Measurements from ENCODE around the gene KIAA0040. TPM values are rescaled to one million over a fixed set of nuclear protein-coding genes. Genes with fewer than 3 reads are reported as not detected.

KIAA0040 gene
- total RNA-seq, 2 donors from 2014 or later, result 20.2 to 93.1 TPM

GRCh38 chr1:175185903-175186302 lies 6.7 kb downstream of the KIAA0040 start:
- ATAC-seq (ENCODE audit: insufficient number of reproducible peaks, low FRiP score, low read depth) (no peak), DNase-seq (ENCODE audit: low spot score) (no peak)
- Histone ChIP-seq H3K27ac (no peak overlapping the region), H3K27me3 (replicated peaks; ENCODE audit: insufficient read depth) (no peaks in the 10 kb centered on the region), H3K9me3 (no peaks in the 10 kb centered on the region), H3K4me3 (no peak overlapping the region), H3K4me1 (ENCODE audit: control insufficient read depth in 1 of 2, low read depth in 2 of 2) (peaks cover 2 to 25% of the 10 kb centered on the region in 2 donors), H3K36me3 (no peaks in the 10 kb centered on the region)
- TF ChIP-seq CTCF (IDR thresholded peaks at IDR 0.05), result no peak

- Histone ChIP-seq H3K27me3 (replicated peaks; ENCODE audit: insufficient read depth) (no peaks in the 10 kb centered on the region), H3K4me3 (no peak overlapping the region), H3K27ac (no peak overlapping the region), H3K4me1 (ENCODE audit: control insufficient read depth in 1 of 2, low read depth in 2 of 2) (peaks cover 0 to 18% of the 10 kb centered on the region in 2 donors), H3K9me3 (no peaks in the 10 kb centered on the region), H3K36me3 (no peaks in the 10 kb centered on the region)
- ATAC-seq (ENCODE audit: insufficient number of reproducible peaks, low FRiP score, low read depth) (no peak), DNase-seq (ENCODE audit: low spot score) (no peak)
- no peak for TF ChIP-seq CTCF (IDR thresholded peaks at IDR 0.05)
Observed at GRCh38 chr1:175183586-175183985, 9.0 kb downstream of the KIAA0040 start.

GRCh38 chr1:175182201-175182746 lies 10.3 kb downstream of the KIAA0040 start:
- no peaks in the 10 kb centered on the region for H3K27me3 ChIP-seq (replicated peaks; ENCODE audit: insufficient read depth)
- H3K27ac ChIP-seq, result no peak overlapping the region
- no peak overlapping the region for H3K4me3 ChIP-seq
- H3K9me3 ChIP-seq, result no peaks in the 10 kb centered on the region
- no peak for ATAC-seq (ENCODE audit: insufficient number of reproducible peaks, low FRiP score, low read depth)
- no peak for TF ChIP-seq CTCF (IDR thresholded peaks at IDR 0.05)
- DNase-seq (ENCODE audit: low spot score), result no peak
- peaks cover 0 to 17% of the 10 kb centered on the region in 2 donors for H3K4me1 ChIP-seq (ENCODE audit: control insufficient read depth in 1 of 2, low read depth in 2 of 2)
- peaks cover 7% of the 10 kb centered on the region for H3K36me3 ChIP-seq

- Histone ChIP-seq H3K27me3 (replicated peaks; ENCODE audit: insufficient read depth) (no peaks in the 10 kb centered on the region), H3K9me3 (no peaks in the 10 kb centered on the region), H3K27ac (no peak overlapping the region), H3K36me3 (peaks cover 16% of the 10 kb centered on the region), H3K4me1 (ENCODE audit: control insufficient read depth in 1 of 2, low read depth in 2 of 2) (peaks cover 0 to 5% of the 10 kb centered on the region in 2 donors), H3K4me3 (no peak overlapping the region)
- DNase-seq (ENCODE audit: low spot score) (no peak), ATAC-seq (ENCODE audit: insufficient number of reproducible peaks, low FRiP score, low read depth) (no peak)
- TF ChIP-seq CTCF (IDR thresholded peaks at IDR 0.05), result no peak
Observed at GRCh38 chr1:175179837-175180590, 12.6 kb downstream of the KIAA0040 start.

- no peaks in the 10 kb centered on the region for H3K27me3 ChIP-seq (replicated peaks; ENCODE audit: insufficient read depth)
- H3K36me3 ChIP-seq, result peaks cover 16% of the 10 kb centered on the region
- H3K4me1 ChIP-seq (ENCODE audit: control insufficient read depth in 1 of 2, low read depth in 2 of 2), result peaks cover 0 to 3% of the 10 kb centered on the region in 2 donors
- no peaks in the 10 kb centered on the region for H3K9me3 ChIP-seq
- DNase-seq (ENCODE audit: low spot score) (no peak), ATAC-seq (ENCODE audit: insufficient number of reproducible peaks, low FRiP score, low read depth) (no peak)
- no peak overlapping the region for H3K27ac ChIP-seq
- H3K4me3 ChIP-seq, result no peak overlapping the region
- no peak for TF ChIP-seq CTCF (IDR thresholded peaks at IDR 0.05)
Observed at GRCh38 chr1:175178456-175178855, 14.1 kb downstream of the KIAA0040 start.
